K562 (cell line): ENCODE measurements around the gene CFAP251. TPM values are rescaled to one million over a fixed set of nuclear protein-coding genes. Genes with fewer than 3 reads are reported as not detected.
A peak's percentile ranks its signal among the peaks of the same experiment; 100 is the strongest.

Source experiments
- BRCA1 ChIP-seq, 2 experiments: fragments of 450-650 bp in 1 of 2; sonication (generic) in 1 of 2; formaldehyde crosslinking in 1 of 2; IDR thresholded peaks; 2 replicates each; pipeline versions ENCODE4 v1.5.0 to v1.6.1; 2017 to 2020; ENCODE audit warnings: mild to moderate bottlenecking in 1 of 2, missing genetic modification reagents in 1 of 2
- MAX ChIP-seq: sonication (generic); formaldehyde crosslinking; IDR thresholded peaks from 2 replicates; pipeline ENCODE4 v1.9.0; 2022; ENCODE audit warnings: mild to moderate bottlenecking, missing genetic modification reagents
- MNT ChIP-seq, 2 experiments: fragments of 450-650 bp; conservative IDR thresholded peaks; 2 replicates each; pipeline ENCODE4 v1.6.1; 2017; ENCODE audit warnings: mild to moderate bottlenecking in 2 of 2, moderate library complexity in 2 of 2
- NBN ChIP-seq: fragments of 450-650 bp; IDR thresholded peaks from 2 replicates; pipeline ENCODE4 v1.6.1; 2016; ENCODE audit warnings: low read depth, mild to moderate bottlenecking
- NR1H2 ChIP-seq: sonication (generic); formaldehyde crosslinking; IDR thresholded peaks from 2 replicates; pipeline ENCODE4 v1.4.0; 2020; ENCODE audit warnings: mild to moderate bottlenecking, missing genetic modification reagents
- PHB ChIP-seq: fragments of 250-450 bp; sonication (Bioruptor Pico); IDR thresholded peaks from 2 replicates; pipeline ENCODE4 v1.5.0; 2021
- YY1 ChIP-seq, 3 experiments: IDR thresholded peaks; 2 replicates each; pipeline ENCODE4 v1.6.1; 2011; ENCODE audit warnings: low read length in 2 of 3, mild to moderate bottlenecking in 2 of 3, moderate library complexity in 2 of 3, borderline replicate concordance in 1 of 3, control low read depth in 1 of 3, low read depth in 1 of 3; ENCODE audit not compliant: insufficient read depth in 3 of 3, insufficient replicate concordance in 2 of 3, control insufficient read depth in 1 of 3, insufficient read length in 1 of 3; ENCODE audit errors: extremely low read depth in 1 of 3
- polyA plus RNA-seq, 8 experiments: library from polyadenylated mRNA; depleted of rRNA in 4 of 8; stranded (reverse) in 5 of 8; unstranded in 3 of 8; fragments of >200 nt; fragmentation: Nextera tagmentation in 2 of 8; fragmentation: Illumina TruSeq in 1 of 8; extraction: Ambion mirVana in 2 of 8; extraction: Trizol in 1 of 8; gene quantifications; 2 replicates each; pipeline versions ENCODE4 v1.2.1 to v1.2.3, GENCODE V29; 2011 to 2014; ENCODE audit warnings: inconsistent platforms in 1 of 8, missing spikeins in 1 of 8
- total RNA-seq, 7 experiments: library from RNA; depleted of rRNA in 6 of 7; stranded (reverse); fragments of >200 nt in 6 of 7; fragmentation: Illumina TruSeq in 2 of 7; extraction: Trizol in 2 of 7; gene quantifications; 2 replicates each; pipeline versions ENCODE4 v1.2.1 to v1.2.3, GENCODE V29; 2011 to 2021; ENCODE audit warnings: low replicate concordance in 1 of 7
- TF ChIP-seq, protein P1 (sequence below): fragments of 450-650 bp; IDR thresholded peaks from 2 replicates; pipeline ENCODE4 v1.6.1; 2016; ENCODE audit warnings: missing biosample characterization, missing genetic modification characterization
- TF ChIP-seq, protein P2 (sequence below): fragments of 250-450 bp; sonication (Bioruptor Pico); IDR thresholded peaks from 2 replicates; pipeline ENCODE4 v1.5.0; 2021; ENCODE audit warnings: mild to moderate bottlenecking, borderline replicate concordance
- TF ChIP-seq, protein P3 (sequence below): fragments of 450-650 bp; formaldehyde crosslinking; IDR thresholded peaks from 2 replicates; pipeline ENCODE4 v1.4.0; 2020; ENCODE audit warnings: mild to moderate bottlenecking
- TF ChIP-seq, protein P4 (sequence below): sonication (generic); formaldehyde crosslinking; IDR thresholded peaks from 2 replicates; pipeline ENCODE4 v1.8.1; 2023; ENCODE audit warnings: missing genetic modification reagents, mild to moderate bottlenecking, borderline replicate concordance

Gene CFAP251
- total and polyA plus RNA-seq, 9 of the 15 experiments (the other 6 are each of a cell fraction or from before 2014, with no cell fraction given), result 16.6 to 31.0 (median 19.1) TPM

- TF ChIP-seq MNT (conservative IDR thresholded peaks at IDR 0.05) (no peak), PHB (CRISPR knock-in tag) (no peak), BRCA1 (IDR thresholded peaks at IDR 0.05) (no peak), BRCA1 (CRISPR knock-in tag; IDR thresholded peaks at IDR 0.05) (no peak), MAX (0 out of 2 replicates have a peak, but pooled peaks have one; percentile 16), NR1H2 (no peak), YY1 (IDR thresholded peaks at IDR 0.05; ENCODE audit: borderline replicate concordance in 1 of 3, control insufficient read depth in 1 of 3, extremely low read depth in 1 of 3, insufficient read depth in 3 of 3, insufficient read length in 1 of 3, insufficient replicate concordance in 2 of 3, low read depth in 1 of 3, low read length in 2 of 3) (peak in 2 of 3 experiments; percentile 18 to 31), NBN (no peak)
- TF ChIP-seq, protein P1, sequence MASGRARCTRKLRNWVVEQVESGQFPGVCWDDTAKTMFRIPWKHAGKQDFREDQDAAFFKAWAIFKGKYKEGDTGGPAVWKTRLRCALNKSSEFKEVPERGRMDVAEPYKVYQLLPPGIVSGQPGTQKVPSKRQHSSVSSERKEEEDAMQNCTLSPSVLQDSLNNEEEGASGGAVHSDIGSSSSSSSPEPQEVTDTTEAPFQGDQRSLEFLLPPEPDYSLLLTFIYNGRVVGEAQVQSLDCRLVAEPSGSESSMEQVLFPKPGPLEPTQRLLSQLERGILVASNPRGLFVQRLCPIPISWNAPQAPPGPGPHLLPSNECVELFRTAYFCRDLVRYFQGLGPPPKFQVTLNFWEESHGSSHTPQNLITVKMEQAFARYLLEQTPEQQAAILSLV, result no peak
- TF ChIP-seq, protein P2, sequence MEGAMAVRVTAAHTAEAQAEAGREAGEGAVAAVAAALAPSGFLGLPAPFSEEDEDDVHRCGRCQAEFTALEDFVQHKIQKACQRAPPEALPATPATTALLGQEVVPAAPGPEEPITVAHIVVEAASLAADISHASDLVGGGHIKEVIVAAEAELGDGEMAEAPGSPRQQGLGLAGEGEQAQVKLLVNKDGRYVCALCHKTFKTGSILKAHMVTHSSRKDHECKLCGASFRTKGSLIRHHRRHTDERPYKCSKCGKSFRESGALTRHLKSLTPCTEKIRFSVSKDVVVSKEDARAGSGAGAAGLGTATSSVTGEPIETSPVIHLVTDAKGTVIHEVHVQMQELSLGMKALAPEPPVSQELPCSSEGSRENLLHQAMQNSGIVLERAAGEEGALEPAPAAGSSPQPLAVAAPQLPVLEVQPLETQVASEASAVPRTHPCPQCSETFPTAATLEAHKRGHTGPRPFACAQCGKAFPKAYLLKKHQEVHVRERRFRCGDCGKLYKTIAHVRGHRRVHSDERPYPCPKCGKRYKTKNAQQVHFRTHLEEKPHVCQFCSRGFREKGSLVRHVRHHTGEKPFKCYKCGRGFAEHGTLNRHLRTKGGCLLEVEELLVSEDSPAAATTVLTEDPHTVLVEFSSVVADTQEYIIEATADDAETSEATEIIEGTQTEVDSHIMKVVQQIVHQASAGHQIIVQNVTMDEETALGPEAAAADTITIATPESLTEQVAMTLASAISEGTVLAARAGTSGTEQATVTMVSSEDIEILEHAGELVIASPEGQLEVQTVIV, result no peak
- TF ChIP-seq, protein P3, sequence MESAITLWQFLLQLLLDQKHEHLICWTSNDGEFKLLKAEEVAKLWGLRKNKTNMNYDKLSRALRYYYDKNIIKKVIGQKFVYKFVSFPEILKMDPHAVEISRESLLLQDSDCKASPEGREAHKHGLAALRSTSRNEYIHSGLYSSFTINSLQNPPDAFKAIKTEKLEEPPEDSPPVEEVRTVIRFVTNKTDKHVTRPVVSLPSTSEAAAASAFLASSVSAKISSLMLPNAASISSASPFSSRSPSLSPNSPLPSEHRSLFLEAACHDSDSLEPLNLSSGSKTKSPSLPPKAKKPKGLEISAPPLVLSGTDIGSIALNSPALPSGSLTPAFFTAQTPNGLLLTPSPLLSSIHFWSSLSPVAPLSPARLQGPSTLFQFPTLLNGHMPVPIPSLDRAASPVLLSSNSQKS (CRISPR knock-in tag), result no peak
- TF ChIP-seq, protein P4, sequence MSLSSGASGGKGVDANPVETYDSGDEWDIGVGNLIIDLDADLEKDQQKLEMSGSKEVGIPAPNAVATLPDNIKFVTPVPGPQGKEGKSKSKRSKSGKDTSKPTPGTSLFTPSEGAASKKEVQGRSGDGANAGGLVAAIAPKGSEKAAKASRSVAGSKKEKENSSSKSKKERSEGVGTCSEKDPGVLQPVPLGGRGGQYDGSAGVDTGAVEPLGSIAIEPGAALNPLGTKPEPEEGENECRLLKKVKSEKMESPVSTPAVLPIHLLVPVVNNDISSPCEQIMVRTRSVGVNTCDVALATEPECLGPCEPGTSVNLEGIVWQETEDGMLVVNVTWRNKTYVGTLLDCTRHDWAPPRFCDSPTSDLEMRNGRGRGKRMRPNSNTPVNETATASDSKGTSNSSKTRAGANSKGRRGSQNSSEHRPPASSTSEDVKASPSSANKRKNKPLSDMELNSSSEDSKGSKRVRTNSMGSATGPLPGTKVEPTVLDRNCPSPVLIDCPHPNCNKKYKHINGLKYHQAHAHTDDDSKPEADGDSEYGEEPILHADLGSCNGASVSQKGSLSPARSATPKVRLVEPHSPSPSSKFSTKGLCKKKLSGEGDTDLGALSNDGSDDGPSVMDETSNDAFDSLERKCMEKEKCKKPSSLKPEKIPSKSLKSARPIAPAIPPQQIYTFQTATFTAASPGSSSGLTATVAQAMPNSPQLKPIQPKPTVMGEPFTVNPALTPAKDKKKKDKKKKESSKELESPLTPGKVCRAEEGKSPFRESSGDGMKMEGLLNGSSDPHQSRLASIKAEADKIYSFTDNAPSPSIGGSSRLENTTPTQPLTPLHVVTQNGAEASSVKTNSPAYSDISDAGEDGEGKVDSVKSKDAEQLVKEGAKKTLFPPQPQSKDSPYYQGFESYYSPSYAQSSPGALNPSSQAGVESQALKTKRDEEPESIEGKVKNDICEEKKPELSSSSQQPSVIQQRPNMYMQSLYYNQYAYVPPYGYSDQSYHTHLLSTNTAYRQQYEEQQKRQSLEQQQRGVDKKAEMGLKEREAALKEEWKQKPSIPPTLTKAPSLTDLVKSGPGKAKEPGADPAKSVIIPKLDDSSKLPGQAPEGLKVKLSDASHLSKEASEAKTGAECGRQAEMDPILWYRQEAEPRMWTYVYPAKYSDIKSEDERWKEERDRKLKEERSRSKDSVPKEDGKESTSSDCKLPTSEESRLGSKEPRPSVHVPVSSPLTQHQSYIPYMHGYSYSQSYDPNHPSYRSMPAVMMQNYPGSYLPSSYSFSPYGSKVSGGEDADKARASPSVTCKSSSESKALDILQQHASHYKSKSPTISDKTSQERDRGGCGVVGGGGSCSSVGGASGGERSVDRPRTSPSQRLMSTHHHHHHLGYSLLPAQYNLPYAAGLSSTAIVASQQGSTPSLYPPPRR (CRISPR knock-in tag), result no peak
Measured at GRCh38 chr12:122031342-122032216, 113.2 kb downstream of the CFAP251 start (continued).
